Ishikawa (cell line): Measurements from ENCODE around the gene TMEM161A.

Experiments used
- CEBPB ChIP-seq: IDR thresholded peaks from 2 replicates; pipeline ENCODE4 v1.6.1; 2012
- CREB1 ChIP-seq: IDR thresholded peaks from 2 replicates; pipeline ENCODE4 v1.6.1; 2012; ENCODE audit warnings: low read depth
- EGR1 ChIP-seq: IDR thresholded peaks from 2 replicates; pipeline ENCODE4 v1.6.1; 2012
- EP300 ChIP-seq: IDR thresholded peaks from 2 replicates; pipeline ENCODE4 v1.6.1; 2012; ENCODE audit warnings: borderline replicate concordance
- FOXM1 ChIP-seq: IDR thresholded peaks from 2 replicates; pipeline ENCODE4 v1.6.1; 2012; ENCODE audit warnings: low read depth, borderline replicate concordance
- NFIC ChIP-seq: IDR thresholded peaks from 2 replicates; pipeline ENCODE4 v1.6.1; 2012
- RAD21 ChIP-seq: IDR thresholded peaks from 2 replicates; pipeline ENCODE4 v1.6.1; 2012; ENCODE audit warnings: low read depth
- TAF1 ChIP-seq: IDR thresholded peaks from 2 replicates; pipeline ENCODE4 v1.6.1; 2012; ENCODE audit warnings: low read depth, mild to moderate bottlenecking
- TCF12 ChIP-seq: IDR thresholded peaks from 2 replicates; pipeline ENCODE4 v1.6.1; 2012; ENCODE audit warnings: low read depth
- TEAD4 ChIP-seq: IDR thresholded peaks from 2 replicates; pipeline ENCODE4 v1.6.1; 2012
- YY1 ChIP-seq: IDR thresholded peaks from 2 replicates; pipeline ENCODE4 v1.6.1; 2012; ENCODE audit warnings: low read depth
- ZBTB7A ChIP-seq: IDR thresholded peaks from 2 replicates; pipeline ENCODE4 v1.6.1; 2012; ENCODE audit warnings: low read depth
- TF ChIP-seq, protein P1 (sequence below): IDR thresholded peaks from 2 replicates; pipeline ENCODE4 v1.6.1; 2012
- TF ChIP-seq, protein P2 (sequence below): IDR thresholded peaks from 2 replicates; pipeline ENCODE4 v1.6.1; 2012
- TF ChIP-seq, protein P3 (sequence below): IDR thresholded peaks from 2 replicates; pipeline ENCODE4 v1.6.1; 2012; ENCODE audit warnings: low read depth, mild to moderate bottlenecking

TMEM161A gene

DNA sequence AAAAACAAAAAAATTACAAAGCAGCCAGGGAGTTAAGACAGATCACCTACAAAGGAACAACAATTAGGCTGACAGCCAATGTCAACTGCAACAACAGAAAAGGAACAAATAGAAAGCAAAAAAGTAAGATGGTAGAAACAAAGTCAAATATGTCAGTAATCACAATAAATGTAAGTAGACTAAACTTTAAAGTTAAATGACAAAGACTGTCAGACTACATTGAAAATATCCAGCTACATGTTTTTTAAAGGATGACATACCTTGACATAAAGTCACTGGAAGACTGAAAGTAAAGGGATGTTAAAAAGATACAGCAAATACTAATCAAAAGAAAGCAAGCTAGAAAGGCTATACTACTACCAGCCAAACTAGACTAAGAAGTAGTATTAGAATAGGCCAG, 14.9 kb downstream of the TMEM161A start:
- TF ChIP-seq TCF12 (no peak), FOXM1 (no peak), EGR1 (no peak), ZBTB7A (no peak), YY1 (no peak), NFIC (no peak), CEBPB (no peak), RAD21 (no peak), CREB1 (no peak), EP300 (no peak), TEAD4 (no peak), TAF1 (no peak)
- TF ChIP-seq, protein P1, sequence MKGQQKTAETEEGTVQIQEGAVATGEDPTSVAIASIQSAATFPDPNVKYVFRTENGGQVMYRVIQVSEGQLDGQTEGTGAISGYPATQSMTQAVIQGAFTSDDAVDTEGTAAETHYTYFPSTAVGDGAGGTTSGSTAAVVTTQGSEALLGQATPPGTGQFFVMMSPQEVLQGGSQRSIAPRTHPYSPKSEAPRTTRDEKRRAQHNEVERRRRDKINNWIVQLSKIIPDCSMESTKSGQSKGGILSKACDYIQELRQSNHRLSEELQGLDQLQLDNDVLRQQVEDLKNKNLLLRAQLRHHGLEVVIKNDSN: no peak
- TF ChIP-seq, protein P2, sequence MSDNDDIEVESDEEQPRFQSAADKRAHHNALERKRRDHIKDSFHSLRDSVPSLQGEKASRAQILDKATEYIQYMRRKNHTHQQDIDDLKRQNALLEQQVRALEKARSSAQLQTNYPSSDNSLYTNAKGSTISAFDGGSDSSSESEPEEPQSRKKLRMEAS: no peak
- TF ChIP-seq, protein P3, sequence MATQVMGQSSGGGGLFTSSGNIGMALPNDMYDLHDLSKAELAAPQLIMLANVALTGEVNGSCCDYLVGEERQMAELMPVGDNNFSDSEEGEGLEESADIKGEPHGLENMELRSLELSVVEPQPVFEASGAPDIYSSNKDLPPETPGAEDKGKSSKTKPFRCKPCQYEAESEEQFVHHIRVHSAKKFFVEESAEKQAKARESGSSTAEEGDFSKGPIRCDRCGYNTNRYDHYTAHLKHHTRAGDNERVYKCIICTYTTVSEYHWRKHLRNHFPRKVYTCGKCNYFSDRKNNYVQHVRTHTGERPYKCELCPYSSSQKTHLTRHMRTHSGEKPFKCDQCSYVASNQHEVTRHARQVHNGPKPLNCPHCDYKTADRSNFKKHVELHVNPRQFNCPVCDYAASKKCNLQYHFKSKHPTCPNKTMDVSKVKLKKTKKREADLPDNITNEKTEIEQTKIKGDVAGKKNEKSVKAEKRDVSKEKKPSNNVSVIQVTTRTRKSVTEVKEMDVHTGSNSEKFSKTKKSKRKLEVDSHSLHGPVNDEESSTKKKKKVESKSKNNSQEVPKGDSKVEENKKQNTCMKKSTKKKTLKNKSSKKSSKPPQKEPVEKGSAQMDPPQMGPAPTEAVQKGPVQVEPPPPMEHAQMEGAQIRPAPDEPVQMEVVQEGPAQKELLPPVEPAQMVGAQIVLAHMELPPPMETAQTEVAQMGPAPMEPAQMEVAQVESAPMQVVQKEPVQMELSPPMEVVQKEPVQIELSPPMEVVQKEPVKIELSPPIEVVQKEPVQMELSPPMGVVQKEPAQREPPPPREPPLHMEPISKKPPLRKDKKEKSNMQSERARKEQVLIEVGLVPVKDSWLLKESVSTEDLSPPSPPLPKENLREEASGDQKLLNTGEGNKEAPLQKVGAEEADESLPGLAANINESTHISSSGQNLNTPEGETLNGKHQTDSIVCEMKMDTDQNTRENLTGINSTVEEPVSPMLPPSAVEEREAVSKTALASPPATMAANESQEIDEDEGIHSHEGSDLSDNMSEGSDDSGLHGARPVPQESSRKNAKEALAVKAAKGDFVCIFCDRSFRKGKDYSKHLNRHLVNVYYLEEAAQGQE: no peak

DNA sequence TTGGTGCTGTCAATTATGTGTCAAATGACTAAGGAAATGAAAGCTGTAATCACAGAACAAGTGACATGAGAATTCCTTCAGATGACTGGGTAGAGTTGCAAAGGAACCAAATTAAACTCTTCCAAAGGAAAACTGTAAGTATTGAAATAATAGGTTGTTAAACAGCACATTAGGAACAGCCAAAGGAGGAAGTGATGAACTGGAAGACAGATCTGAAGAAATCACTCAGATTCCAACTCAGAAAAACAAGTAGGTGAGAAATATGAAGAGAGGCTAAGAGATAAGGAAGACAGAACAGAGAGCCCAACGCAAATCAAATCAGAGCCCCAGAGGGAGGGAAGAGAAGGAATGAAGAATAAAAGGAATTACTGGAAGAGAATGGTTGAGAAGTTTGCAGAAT, 15.4 kb downstream of the TMEM161A start:
- TF ChIP-seq EGR1: no peak
- no peak for TF ChIP-seq FOXM1
- TF ChIP-seq RAD21: no peak
- no peak for TF ChIP-seq TAF1
- no peak for TF ChIP-seq NFIC
- TF ChIP-seq CREB1: no peak
- no peak for TF ChIP-seq TCF12
- TF ChIP-seq EP300: no peak
- TF ChIP-seq, protein P1: no peak
- TF ChIP-seq, protein P3: no peak
- TF ChIP-seq YY1: no peak
- TF ChIP-seq ZBTB7A: no peak
- TF ChIP-seq CEBPB: no peak
- TF ChIP-seq TEAD4: no peak
- TF ChIP-seq, protein P2: no peak

DNA sequence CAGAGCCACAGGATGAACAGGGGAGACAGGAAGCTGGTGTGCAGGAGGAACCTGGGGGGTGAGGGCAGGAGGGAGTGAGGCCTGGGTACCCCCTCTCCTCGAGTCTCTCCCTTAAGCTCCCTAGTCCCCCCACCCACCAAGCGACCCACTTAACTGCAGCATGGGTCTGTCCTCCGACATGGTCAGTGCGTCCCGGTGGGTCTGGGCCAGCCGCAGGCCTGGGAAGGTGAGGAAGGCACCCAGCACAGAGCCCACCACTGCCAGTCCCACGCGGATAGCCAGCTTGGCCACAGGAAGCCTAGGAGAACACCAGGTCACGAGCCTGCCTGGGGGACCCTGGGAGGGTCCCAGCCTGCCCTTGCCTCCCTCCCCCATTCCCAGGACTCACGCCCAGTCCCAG, 16.9 kb downstream of the TMEM161A start:
- TF ChIP-seq YY1: no peak
- TF ChIP-seq, protein P1: no peak
- no peak for TF ChIP-seq TEAD4
- TF ChIP-seq FOXM1: no peak

DNA sequence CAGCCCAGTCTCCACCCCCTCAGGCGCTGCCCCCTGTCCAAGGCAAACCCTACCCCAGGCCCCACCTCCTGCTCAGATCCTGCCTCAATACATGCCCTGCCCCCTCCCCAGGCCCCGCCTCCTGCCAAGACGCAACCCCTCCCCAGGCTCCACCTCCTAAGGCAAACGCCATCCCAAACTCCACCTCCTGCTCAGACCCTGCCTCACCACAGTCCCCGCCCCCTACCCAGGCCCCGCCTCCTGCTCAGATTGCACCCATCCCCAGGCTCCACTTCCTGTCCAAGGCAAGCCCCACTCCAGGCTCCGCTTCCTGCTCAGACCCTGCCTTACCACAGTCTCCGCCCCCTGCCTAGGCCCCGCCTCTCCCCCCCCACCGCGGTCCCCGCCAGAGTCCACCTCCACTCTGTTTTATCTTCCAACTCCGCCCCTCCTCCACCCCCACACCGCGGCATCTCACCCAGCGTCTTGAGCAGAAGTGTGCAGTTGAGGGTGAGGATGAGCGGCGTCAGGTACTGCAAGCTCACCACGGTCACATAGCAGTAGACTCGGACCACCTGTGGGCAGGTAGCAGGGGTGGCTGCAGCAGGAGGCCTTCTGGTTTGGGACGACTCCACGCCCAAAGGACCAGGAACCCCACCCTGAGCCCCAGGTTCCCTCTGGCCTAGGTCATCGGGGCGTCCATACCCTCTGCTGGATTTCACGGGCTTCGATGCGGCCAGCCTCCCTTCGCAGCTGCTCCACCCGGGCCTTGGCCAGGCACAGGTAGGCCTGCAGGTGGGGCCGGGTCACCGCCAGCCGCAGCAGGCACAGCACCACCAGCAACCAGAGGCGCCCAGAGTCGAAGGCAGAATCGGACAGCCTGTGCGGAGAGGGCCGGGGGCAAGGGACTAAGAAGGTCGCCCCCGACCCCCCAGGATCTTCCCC, 17.7 kb downstream of the TMEM161A start:
- TF ChIP-seq EP300 (no peak), EGR1 (peak; percentile 75), TEAD4 (no peak)
- TF ChIP-seq, protein P3: no peak
- TF ChIP-seq, protein P1: no peak
